ENCODE measurements around the gene KIF26B.
"Not testable (repeated sequence)": the region's sequence is repeated elsewhere in the genome, so short reads cannot be mapped to it uniquely, and the experiment has no call there.

The KIF26B gene

DNA sequence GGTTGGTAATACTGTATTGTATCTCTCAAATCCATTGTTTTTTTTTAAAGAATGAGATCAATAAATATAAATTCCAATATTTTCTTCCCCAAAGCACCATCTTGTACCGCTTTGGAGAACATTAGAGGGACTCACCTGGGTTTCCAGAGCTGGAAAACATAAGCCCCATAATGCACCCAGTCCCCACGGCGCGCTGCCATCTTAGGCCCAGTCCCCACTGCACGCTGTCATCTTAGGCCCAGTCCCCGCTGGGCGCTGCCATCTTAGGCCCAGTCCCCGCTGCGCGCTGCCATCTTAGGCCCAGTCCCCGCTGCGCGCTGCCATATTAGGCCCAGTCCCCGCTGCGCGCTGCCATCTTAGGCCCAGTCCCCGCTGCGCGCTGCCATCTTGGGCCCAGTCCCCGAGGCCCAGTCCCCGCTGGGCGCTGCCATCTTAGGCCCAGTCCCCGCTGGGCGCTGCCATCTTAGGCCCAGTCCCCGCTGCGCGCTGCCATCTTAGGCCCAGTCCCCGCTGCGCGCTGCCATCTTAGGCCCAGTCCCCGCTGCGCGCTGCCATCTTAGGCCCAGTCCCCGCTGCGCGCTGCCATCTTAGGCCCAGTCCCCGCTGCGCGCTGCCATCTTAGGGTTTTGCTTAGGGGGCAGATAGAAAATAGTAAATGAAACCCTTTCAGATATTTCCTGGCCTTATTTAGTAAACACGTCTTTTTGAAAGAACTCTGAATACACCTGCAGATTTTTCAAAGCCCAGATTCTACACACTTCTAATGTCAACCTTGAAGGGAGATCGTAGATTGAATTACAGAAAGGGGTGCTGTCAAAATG lies 518.3 kb downstream of the KIF26B start:
- DNase-seq: not testable (repeated sequence)

DNA sequence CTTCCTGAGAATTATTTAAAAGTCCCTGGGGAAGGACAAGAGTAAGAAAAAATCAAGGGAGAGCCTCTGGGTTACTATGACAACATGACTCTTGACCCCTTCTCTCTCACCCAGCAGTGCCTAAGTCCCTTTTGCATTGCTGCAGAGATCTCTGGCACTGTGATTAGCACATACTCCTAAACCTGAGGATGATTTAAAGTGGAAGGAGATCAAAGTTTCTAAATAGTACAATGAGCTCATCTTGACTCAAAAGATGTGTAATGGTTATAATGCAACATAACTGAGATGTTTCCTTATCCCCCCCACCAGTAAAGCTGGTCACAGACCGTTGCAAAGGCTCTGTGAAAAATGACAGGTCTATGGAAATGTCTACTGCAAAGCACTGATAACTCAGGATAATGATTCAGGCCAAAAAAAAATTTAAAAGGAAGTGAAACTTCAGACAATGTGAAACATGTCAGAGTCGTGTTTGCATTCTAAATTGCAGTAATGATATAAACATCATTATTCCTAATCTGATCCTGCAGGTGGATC lies 519.2 kb downstream of the KIF26B start:
- no peak for DNase-seq

DNA sequence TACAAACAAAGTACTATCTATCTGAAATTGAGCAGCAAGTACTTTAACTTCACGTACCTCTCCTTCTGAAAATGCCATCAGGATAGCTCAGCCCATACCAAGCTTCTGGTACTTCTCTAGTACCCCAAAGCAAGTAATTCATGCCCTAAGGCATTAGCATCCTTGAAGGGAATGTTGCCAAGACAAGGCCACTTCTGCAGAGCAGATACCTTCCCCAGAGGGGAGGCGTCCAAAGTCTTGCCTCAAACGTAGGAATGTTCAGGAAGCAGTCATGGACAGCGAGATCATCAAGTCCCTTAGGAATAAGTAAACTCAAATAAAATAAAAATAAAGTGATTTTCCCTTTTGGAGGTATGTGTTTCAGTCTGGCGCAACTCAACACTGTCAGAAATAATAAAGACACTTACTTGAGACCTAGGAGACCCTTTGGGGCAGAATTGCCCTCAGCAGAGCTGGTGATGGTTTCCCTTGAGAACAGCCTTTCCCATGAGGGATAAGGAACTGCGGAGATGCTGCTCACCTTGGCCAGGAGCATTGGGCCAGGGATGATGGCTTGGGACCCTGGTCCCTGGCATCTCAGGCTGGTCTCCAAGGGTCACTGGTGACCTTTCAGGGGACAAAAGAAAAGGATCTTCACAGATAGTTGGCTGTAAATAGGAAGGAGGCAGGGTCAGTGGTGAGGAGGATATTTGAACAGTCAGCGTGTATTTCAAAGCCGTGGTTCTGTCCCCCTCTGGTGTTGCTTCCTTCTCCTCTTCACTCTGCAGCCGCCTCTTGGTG lies 522.9 kb downstream of the KIF26B start:
- no peak for DNase-seq

DNA sequence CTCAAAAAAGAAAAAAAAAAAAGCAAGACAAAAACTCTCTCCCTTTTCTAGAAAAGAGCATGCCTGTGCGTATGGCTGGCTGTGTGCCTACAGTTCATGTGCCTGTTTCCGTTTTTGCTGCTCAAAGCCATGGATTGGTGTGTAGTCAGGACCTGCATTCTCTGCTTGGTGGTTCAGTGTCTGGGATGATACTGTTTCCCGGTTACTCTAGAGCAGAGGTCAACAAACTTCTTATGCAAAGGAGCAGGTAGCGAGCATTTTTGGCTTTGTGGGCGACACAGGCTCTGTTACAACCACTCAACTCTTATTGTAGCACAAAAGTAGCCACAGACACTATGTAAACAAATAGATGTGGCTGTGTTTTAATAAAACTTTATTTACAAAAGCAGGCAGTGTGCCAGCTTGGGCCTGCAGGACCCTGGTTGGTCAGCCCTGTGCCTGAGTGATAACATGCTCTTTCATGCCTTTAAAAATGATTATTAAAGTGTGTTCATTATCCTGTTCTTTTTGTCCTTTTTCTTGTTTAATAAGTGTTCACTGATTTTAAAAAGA lies 524.2 kb downstream of the KIF26B start:
- no peak for DNase-seq

GRCh38 chr1:245679821-245680780 lies 525.3 kb downstream of the KIF26B start:
- no peak for DNase-seq

GRCh38 chr1:245682638-245683628 lies 528.1 kb downstream of the KIF26B start:
- no peak for DNase-seq

- DNase-seq: no peak
Observed at GRCh38 chr1:245683676-245684075, 528.9 kb downstream of the KIF26B start.

DNA sequence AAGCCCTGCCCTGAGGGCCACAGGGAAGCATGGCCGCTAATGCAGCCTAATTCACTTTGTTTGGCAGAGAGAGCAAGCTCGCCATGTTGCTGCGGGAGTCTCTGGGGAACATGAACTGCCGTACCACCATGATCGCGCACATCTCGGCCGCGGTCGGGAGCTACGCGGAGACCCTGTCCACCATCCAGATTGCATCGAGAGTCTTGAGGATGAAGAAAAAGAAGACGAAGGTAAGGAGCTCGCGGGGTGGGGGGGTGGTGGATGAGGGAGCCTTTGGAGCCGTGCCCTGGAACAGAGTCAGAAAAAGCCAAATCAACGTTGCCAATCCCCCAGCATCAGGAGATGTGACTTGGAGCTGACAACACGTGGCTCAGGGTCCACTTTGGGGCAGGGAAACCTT lies 529.4 kb downstream of the KIF26B start:
- no peak for DNase-seq

DNA sequence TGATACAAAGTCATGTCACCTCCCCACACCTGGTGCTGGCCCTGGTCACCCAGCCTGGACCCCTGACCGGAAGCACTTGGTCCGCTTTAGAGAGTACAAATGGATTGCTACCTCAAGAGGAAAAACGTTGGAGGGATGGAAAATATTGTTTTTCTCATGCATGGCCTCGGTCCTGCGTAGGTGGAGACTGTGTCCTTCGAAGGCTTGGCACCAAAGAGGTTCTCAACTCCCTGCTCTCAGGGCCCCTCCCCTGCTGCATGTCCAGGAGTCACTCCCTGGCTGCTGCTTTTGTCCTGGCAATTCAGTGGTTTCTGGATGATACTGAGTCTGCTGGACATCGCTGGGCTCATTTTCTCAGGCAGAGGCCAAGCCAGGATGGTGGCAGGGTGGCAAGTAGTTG lies 529.8 kb downstream of the KIF26B start:
- DNase-seq: no peak

DNA sequence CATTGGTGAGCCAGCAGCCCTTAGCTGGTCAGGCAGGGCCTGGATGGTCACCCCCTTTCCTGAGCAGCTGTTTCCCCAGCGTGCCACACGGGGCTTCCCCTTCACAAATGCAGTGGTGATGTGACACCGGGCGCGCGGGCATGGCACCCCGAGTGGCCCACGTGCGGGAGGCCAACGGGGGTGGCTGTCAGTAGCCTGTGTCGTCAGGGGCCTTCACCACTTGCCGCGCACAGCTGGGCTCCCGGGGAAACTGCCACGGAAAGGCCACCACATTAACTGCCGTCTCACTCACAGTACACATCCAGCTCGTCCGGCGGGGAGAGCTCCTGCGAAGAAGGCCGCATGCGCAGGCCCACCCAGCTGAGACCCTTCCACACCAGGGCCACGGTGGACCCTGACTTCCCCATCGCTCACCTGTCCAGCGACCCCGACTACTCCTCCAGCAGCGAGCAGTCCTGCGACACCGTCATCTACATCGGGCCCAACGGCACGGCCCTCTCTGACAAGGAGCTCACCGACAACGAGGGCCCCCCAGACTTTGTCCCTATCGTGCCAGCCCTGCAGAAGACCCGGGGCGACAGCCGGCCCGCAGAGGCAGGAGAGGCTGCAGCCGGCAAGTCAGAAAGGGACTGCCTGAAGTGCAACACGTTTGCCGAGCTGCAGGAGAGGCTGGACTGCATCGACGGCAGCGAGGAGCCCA lies 530.5 kb downstream of the KIF26B start:
- no peak for DNase-seq

DNA sequence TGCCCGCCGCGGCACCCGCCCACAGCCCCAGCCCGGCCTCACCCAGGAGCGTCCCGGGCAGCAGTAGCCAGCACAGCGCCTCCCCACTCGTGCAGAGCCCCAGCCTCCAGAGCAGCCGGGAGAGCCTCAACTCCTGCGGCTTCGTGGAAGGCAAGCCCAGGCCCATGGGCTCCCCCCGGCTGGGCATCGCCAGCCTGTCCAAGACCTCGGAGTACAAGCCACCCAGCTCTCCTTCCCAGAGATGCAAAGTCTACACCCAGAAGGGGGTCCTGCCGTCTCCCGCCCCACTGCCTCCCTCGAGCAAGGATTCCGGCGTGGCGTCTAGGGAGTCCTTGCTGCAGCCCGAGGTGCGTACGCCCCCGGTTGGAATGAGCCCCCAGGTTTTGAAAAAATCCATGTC lies 531.2 kb downstream of the KIF26B start:
- no peak for DNase-seq

- no peak for DNase-seq
Observed at GRCh38 chr1:245686446-245687030, 531.8 kb downstream of the KIF26B start.

DNA sequence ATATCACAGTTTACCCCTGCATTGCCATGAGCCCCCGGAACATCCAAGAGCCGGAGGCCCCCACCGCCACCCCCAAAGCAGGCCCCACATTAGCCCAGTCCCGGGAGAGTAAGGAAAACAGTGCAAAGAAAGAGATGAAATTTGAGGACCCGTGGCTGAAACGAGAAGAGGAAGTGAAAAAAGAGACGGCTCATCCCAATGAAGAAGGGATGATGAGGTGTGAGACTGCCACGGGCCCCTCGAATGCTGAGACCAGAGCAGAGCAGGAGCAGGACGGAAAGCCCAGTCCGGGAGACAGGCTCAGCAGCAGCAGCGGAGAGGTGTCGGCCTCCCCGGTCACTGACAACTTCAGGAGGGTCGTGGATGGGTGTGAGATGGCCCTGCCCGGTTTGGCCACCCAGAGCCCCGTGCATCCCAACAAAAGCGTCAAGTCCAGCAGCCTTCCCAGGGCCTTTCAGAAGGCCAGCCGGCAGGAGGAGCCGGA lies 532.4 kb downstream of the KIF26B start:
- no peak for DNase-seq

DNA sequence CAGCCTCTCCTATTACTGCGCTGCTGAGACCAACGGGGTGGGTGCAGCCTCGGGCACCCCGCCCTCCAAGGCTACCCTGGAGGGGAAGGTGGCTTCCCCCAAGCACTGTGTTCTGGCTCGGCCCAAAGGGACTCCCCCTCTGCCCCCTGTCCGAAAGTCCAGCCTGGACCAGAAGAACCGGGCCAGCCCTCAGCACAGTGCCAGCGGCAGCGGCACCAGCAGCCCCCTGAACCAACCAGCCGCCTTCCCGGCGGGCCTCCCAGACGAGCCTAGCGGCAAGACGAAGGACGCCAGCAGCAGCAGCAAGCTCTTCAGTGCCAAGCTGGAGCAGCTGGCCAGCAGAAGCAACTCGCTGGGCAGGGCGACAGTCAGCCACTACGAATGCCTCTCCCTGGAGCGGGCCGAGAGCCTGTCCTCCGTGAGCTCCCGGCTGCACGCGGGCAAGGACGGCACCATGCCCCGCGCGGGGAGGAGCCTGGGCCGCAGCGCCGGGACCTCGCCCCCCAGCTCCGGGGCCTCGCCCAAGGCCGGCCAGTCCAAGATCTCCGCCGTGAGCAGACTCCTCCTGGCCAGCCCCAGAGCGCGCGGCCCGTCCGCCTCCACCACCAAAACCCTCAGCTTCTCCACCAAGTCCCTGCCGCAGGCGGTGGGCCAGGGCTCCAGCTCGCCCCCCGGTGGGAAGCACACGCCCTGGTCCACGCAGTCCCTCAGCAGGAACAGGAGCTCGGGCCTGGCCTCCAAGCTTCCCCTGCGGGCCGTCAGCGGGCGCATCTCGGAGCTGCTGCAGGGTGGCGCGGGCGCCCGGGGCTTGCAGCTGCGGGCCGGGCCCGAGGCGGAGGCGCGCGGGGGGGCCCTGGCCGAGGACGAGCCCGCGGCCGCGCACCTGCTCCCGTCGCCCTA lies 533.1 kb downstream of the KIF26B start:
- no peak for DNase-seq

- DNase-seq: no peak
Observed at GRCh38 chr1:245688536-245689453, 534.0 kb downstream of the KIF26B start.

DNA sequence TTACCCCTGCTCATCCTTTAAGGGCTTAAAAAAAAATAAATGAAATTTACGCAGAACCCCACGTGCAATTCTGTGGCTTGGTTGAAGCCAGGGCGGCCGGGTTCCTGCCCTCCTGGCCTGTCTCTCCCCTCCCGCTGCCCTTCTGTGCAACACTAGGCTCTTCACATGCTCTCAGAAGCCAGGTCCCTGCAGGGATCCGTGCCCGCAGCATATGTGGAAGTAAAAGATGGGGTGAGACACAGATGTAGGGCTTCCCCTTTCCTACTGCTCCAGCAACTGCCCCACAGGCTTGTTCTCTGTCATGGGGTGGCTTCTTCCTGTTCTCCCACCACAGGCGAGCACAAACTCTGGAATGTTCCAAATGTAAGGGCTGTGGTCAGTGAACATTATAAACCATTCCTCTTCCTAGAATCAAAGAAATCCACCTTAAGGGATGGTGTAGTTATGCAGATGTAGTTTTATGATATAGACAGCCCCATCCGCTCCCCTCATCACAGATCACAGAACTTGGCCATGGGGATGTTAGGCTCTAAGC lies 535.4 kb downstream of the KIF26B start:
- DNase-seq: no peak

DNA sequence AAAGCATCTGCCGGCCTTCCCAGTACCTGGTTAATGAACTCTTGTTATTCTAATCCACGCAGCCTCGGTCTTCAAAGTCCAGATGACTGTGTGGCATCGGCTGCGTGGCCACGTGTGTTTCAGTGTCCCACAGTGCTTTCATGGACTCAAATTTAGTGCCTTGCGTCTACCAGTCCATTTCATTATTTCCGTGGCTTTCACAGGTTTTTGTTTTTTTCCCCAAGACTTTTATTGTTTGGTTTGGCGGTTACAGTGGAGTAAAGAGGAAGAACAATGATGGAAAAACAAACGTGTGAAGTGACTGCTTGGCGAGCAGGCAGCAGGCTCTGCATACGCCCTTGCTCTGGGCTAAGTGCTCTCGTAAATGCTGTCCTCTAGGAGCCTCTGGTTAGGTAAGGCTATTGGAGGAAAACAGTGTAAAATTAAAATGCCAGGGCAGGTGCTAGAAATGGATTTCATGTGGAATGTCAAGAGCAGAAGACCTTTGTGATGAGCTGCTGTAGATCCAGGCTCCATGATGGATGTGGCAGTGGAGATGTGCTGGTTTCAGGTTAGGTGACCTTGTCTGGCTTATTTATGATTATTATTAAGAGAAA lies 536.3 kb downstream of the KIF26B start:
- no peak for DNase-seq
